Tibial artery (tissue), 4 donors: ENCODE measurements around the gene KLHL29.

Experiments used
- DNase-seq, 2 donors: peaks; one replicate each; pipeline ENCODE4 v3.0.0-alpha.2; 2019
- H3K27ac ChIP-seq, 2 donors: fragments of 200-600 bp; sonication (generic) in 1 of 2; 1 replicate in 1 of 2; 2 replicates in 1 of 2; pipeline ENCODE4 v1.5.1; 2018 to 2019; ENCODE audit warnings: mild to moderate bottlenecking in 1 of 2
- H3K27me3 ChIP-seq, 2 donors: fragments of 200-600 bp; sonication (generic) in 1 of 2; one replicate each; pipeline versions ENCODE4 v1.5.1 to v1.6.0; 2016 to 2019
- H3K36me3 ChIP-seq, 3 donors: fragments of 200-600 bp; sonication (generic) in 2 of 3; one replicate each; pipeline ENCODE4 v1.5.1; 2016 to 2019; ENCODE audit warnings: mild to moderate bottlenecking in 2 of 3
- H3K4me1 ChIP-seq, 4 donors: fragments of 200-600 bp; sonication (generic) in 2 of 4; 1 replicate in 3 of 4; 2 replicates in 1 of 4; pipeline ENCODE4 v1.5.1; 2016 to 2019
- H3K4me3 ChIP-seq, 2 donors: fragments of 200-600 bp; sonication (generic) in 1 of 2; 1 replicate in 1 of 2; 2 replicates in 1 of 2; pipeline ENCODE4 v1.5.1; 2018 to 2019; ENCODE audit warnings: mild to moderate bottlenecking in 2 of 2
- H3K9me3 ChIP-seq, 3 donors: fragments of 200-600 bp; sonication (generic) in 1 of 3; one replicate each; pipeline ENCODE4 v1.5.1; 2016 to 2019
- CTCF ChIP-seq, 2 experiments: fragments of 200-600 bp in 1 of 2; fragments of 450-650 bp in 1 of 2; IDR thresholded peaks; one replicate each; pipeline ENCODE4 v1.5.1; 2017 to 2019; ENCODE audit warnings: antibody characterized with exemption in 2 of 2, mild to moderate bottlenecking in 1 of 2, moderate library complexity in 1 of 2
- intact Hi-C: fragments of 100-400 bp; cut with DNase I; formaldehyde crosslinking; loops from one replicate; pipeline ENCODE4 v1.15.0; 2023; ENCODE audit warnings: low total_unique reads

KLHL29 gene

GRCh38 chr2:23513245-23513871 lies 128.4 kb downstream of the KLHL29 start:
- no peak for TF ChIP-seq CTCF (IDR thresholded peaks at IDR 0.05)
- Histone ChIP-seq H3K4me1 (peaks cover 0 to 16% (median 6%) of the 10 kb centered on the region in 4 donors), H3K4me3 (no peak overlapping the region), H3K27me3 (no peaks in the 10 kb centered on the region), H3K36me3 (no peaks in the 10 kb centered on the region), H3K9me3 (no peaks in the 10 kb centered on the region), H3K27ac (peak overlapping the region in 1 of 2 donors; percentile 9)
- intact Hi-C loops: no loop called here
- DNase-seq: no peak

- TF ChIP-seq CTCF (IDR thresholded peaks at IDR 0.05): no peak
- intact Hi-C loops: loop anchor here (2.0 kb wide), 1 partner anchor 13 kb away; no protein-coding TSS in a partner anchor
- H3K27ac ChIP-seq: peak overlapping the region; percentile 9 to 30
- no peak overlapping the region for H3K4me3 ChIP-seq
- no peak for DNase-seq
- H3K36me3 ChIP-seq: no peaks in the 10 kb centered on the region
- H3K27me3 ChIP-seq: no peaks in the 10 kb centered on the region
- H3K9me3 ChIP-seq: no peaks in the 10 kb centered on the region
- peaks cover 0 to 18% (median 13%) of the 10 kb centered on the region in 4 donors for H3K4me1 ChIP-seq
Observed at GRCh38 chr2:23513872-23514793, 129.2 kb downstream of the KLHL29 start.

- DNase-seq: no peak
- Histone ChIP-seq H3K27ac (no peak overlapping the region), H3K27me3 (no peaks in the 10 kb centered on the region), H3K9me3 (no peaks in the 10 kb centered on the region), H3K4me3 (no peak overlapping the region), H3K36me3 (no peaks in the 10 kb centered on the region), H3K4me1 (peaks cover 5 to 33% (median 27%) of the 10 kb centered on the region in 4 donors)
- no peak for TF ChIP-seq CTCF (IDR thresholded peaks at IDR 0.05)
- intact Hi-C loops: no loop called here
Observed at GRCh38 chr2:23516520-23517256, 131.7 kb downstream of the KLHL29 start.

- Histone ChIP-seq H3K9me3 (no peaks in the 10 kb centered on the region), H3K36me3 (no peaks in the 10 kb centered on the region), H3K27ac (peak overlapping the region; percentile 52 to 62), H3K4me3 (no peak overlapping the region), H3K4me1 (peaks cover 5 to 50% (median 39%) of the 10 kb centered on the region in 4 donors), H3K27me3 (no peaks in the 10 kb centered on the region)
- intact Hi-C loops: no loop called here
- no peak for TF ChIP-seq CTCF (IDR thresholded peaks at IDR 0.05)
- DNase-seq: no peak
Observed at GRCh38 chr2:23518481-23519333, 133.7 kb downstream of the KLHL29 start.

GRCh38 chr2:23519334-23519651 lies 134.3 kb downstream of the KLHL29 start:
- Histone ChIP-seq H3K36me3 (no peaks in the 10 kb centered on the region), H3K4me3 (no peak overlapping the region), H3K4me1 (peaks cover 5 to 53% (median 39%) of the 10 kb centered on the region in 4 donors), H3K9me3 (no peaks in the 10 kb centered on the region), H3K27me3 (no peaks in the 10 kb centered on the region), H3K27ac (peak overlapping the region; percentile 52 to 62)
- TF ChIP-seq CTCF (IDR thresholded peaks at IDR 0.05): no peak
- peak in 1 of 2 donors; percentile 88 for DNase-seq
- intact Hi-C loops: no loop called here
